DND-41 (cell line): ENCODE results near the gene LCA5L.

Experiments
- ATAC-seq: fragments of 200-7000 bp; cut with Tn5 transposase; 3 replicates; pipeline ENCODE4 v1.9.1; 2021; ENCODE audit warnings: low read depth; ENCODE audit not compliant: insufficient read depth
- DNase-seq: peaks from one replicate; pipeline ENCODE4 v3.0.0-alpha.2; 2020
- H2AFZ ChIP-seq: 2 replicates; pipeline ENCODE4 v1.6.0; 2012; ENCODE audit warnings: low read depth, low read length
- H3K27ac ChIP-seq: 2 replicates; pipeline ENCODE4 v1.5.1; 2012; ENCODE audit warnings: low read length, inconsistent platforms
- H3K27me3 ChIP-seq: fragments of 200-600 bp; sonication (generic); 2 replicates; pipeline ENCODE4 v1.6.0; 2012; ENCODE audit warnings: low read length, mild to moderate bottlenecking, inconsistent platforms; ENCODE audit not compliant: insufficient read depth, poor library complexity
- H3K36me3 ChIP-seq: 2 replicates; pipeline ENCODE4 v1.5.1; 2012; ENCODE audit warnings: low read length, inconsistent platforms; ENCODE audit not compliant: insufficient read depth
- H3K4me1 ChIP-seq: 2 replicates; pipeline ENCODE4 v1.5.1; 2012; ENCODE audit warnings: mild to moderate bottlenecking, low read length; ENCODE audit not compliant: insufficient read depth
- H3K4me2 ChIP-seq: 2 replicates; pipeline ENCODE4 v1.6.0; 2012; ENCODE audit warnings: mild to moderate bottlenecking, moderate library complexity, low read length, inconsistent platforms; ENCODE audit not compliant: insufficient read depth
- H3K4me3 ChIP-seq, 2 experiments: fragments of 200-600 bp in 1 of 2; shearing (Covaris generic) in 1 of 2; 2 replicates each; pipeline ENCODE4 v1.5.1; 2012 to 2016; ENCODE audit warnings: inconsistent platforms in 2 of 2, low read length in 2 of 2, mild to moderate bottlenecking in 2 of 2, low read depth in 1 of 2, moderate library complexity in 1 of 2
- H3K79me2 ChIP-seq: 2 replicates; pipeline ENCODE4 v1.6.0; 2012; ENCODE audit warnings: low read length, inconsistent platforms; ENCODE audit not compliant: insufficient read depth
- H3K9ac ChIP-seq: 2 replicates; pipeline ENCODE4 v1.6.0; 2012; ENCODE audit warnings: low read depth, mild to moderate bottlenecking, inconsistent platforms, low read length, moderate library complexity
- H3K9me3 ChIP-seq: 2 replicates; pipeline ENCODE4 v1.5.1; 2012; ENCODE audit warnings: low read length, moderate library complexity, mild to moderate bottlenecking, inconsistent platforms; ENCODE audit not compliant: insufficient read depth, severe bottlenecking
- H4K20me1 ChIP-seq: 2 replicates; pipeline ENCODE4 v1.6.0; 2012; ENCODE audit warnings: low read length; ENCODE audit not compliant: insufficient read depth
- EZH2 ChIP-seq: IDR thresholded peaks from 3 replicates; pipeline ENCODE4 v1.6.1; 2012; ENCODE audit warnings: borderline replicate concordance, low read depth, mild to moderate bottlenecking, moderate library complexity, low read length, inconsistent platforms; ENCODE audit not compliant: severe bottlenecking
- TF ChIP-seq, protein P1 (sequence below): IDR thresholded peaks from 2 replicates; pipeline ENCODE4 v1.5.1; 2012; ENCODE audit warnings: borderline replicate concordance, low read length, moderate library complexity, mild to moderate bottlenecking; ENCODE audit not compliant: poor library complexity, severe bottlenecking; ENCODE audit errors: extremely low read depth

LCA5L gene

DNA sequence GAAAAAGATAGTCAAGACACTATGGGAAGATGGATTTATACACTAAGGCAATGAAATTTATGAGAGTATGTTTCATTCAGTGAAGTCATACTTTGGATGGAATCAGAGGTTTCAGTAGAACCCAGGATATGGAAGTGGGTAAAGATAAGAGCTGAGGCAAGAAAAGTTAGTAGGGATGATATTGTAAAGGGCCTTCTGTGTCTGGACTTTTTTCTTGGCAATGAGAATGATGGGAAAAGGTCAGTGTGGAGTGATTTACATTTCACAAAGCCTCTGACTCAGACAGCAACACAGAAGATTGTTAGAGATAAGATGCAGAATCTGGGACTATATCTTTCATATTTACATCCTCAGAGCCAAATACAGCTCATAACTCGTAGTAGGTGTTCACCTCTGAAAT lies 38.3 kb upstream of the LCA5L start:
- Histone ChIP-seq H2AFZ (no peak overlapping the region), H3K9ac (no peak overlapping the region), H3K4me1 (no peaks in the 10 kb centered on the region), H4K20me1 (no peaks in the 10 kb centered on the region), H3K27ac (no peak overlapping the region), H3K4me2 (no peak overlapping the region), H3K27me3 (no peaks in the 10 kb centered on the region), H3K36me3 (no peaks in the 10 kb centered on the region), H3K4me3 (no peak overlapping the region), H3K9me3 (no peaks in the 10 kb centered on the region), H3K79me2 (no peaks in the 10 kb centered on the region)
- no peak for DNase-seq
- ATAC-seq = no peak
- TF ChIP-seq EZH2 = no peak
- TF ChIP-seq, protein P1, sequence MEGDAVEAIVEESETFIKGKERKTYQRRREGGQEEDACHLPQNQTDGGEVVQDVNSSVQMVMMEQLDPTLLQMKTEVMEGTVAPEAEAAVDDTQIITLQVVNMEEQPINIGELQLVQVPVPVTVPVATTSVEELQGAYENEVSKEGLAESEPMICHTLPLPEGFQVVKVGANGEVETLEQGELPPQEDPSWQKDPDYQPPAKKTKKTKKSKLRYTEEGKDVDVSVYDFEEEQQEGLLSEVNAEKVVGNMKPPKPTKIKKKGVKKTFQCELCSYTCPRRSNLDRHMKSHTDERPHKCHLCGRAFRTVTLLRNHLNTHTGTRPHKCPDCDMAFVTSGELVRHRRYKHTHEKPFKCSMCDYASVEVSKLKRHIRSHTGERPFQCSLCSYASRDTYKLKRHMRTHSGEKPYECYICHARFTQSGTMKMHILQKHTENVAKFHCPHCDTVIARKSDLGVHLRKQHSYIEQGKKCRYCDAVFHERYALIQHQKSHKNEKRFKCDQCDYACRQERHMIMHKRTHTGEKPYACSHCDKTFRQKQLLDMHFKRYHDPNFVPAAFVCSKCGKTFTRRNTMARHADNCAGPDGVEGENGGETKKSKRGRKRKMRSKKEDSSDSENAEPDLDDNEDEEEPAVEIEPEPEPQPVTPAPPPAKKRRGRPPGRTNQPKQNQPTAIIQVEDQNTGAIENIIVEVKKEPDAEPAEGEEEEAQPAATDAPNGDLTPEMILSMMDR = no peak

DNA sequence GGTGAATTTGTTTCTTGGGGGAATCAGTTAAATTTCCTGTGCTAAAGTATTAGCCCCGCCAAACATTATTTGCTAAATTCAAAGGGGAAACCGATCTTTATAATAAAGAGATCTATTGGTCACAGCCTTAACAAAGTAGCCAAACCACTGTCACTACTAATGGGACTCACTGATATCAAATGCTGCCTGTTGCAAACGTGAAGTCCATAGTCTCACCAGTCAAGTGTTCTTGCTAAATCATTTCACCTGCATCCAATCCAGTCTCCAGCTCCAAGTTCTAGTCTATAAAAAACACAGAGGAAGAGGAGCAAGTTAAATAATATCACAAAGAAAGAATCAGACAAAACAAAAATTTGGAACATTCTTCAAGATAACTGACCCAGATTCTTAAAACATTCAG lies 36.3 kb upstream of the LCA5L start:
- Histone ChIP-seq H3K27ac (no peak overlapping the region), H3K36me3 (no peaks in the 10 kb centered on the region), H3K79me2 (no peaks in the 10 kb centered on the region), H3K4me3 (no peak overlapping the region), H3K27me3 (no peaks in the 10 kb centered on the region), H3K9me3 (no peaks in the 10 kb centered on the region), H3K4me2 (no peak overlapping the region), H4K20me1 (no peaks in the 10 kb centered on the region), H3K9ac (no peak overlapping the region), H2AFZ (no peak overlapping the region), H3K4me1 (no peaks in the 10 kb centered on the region)
- ATAC-seq = no peak
- no peak for DNase-seq
- TF ChIP-seq, protein P1 = no peak
- no peak for TF ChIP-seq EZH2

DNA sequence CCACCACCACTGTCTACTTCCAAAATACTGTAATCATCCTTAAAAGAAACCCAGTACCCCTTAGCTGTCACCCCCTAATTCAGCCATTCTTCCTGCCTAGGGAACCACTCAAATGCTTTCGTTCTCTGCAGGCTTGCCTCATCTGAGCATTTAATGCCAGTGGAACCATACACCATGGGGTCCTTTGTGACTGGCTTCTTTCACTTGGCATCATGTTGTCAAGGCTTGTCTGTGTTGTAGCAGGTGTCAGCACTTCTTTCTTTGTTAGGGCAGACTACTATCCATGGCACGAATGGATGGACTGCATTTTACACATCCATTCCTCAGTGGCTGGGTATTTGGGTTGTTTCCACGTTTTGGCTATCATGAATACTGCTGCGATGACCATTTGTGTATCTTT lies 34.7 kb upstream of the LCA5L start:
- TF ChIP-seq EZH2 = no peak
- TF ChIP-seq, protein P1 = no peak
- Histone ChIP-seq H3K4me2 (no peak overlapping the region), H4K20me1 (no peaks in the 10 kb centered on the region), H2AFZ (no peak overlapping the region), H3K79me2 (no peaks in the 10 kb centered on the region), H3K9me3 (no peaks in the 10 kb centered on the region), H3K27me3 (no peaks in the 10 kb centered on the region), H3K9ac (no peak overlapping the region), H3K4me3 (no peak overlapping the region), H3K4me1 (no peaks in the 10 kb centered on the region), H3K27ac (no peak overlapping the region), H3K36me3 (no peaks in the 10 kb centered on the region)
- ATAC-seq (no peak), DNase-seq (no peak)

DNA sequence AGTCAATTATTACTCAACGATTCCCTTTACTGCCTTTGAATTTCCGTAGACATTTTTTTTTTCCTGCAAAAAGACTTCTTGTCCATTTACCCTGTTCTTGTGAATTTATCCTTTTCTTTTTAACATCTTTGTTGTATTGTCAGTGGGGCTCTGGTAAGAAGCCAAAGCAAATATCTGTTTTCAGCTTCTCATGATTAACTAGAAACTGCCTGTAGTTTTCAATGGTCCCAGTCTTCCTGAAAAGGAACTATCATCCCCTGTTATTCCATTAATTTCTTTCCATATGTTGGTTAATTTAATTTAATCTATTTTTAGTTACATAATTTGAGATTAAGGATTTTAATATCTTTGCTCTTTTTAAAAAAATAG lies 34.2 kb upstream of the LCA5L start:
- Histone ChIP-seq H3K27ac (no peak overlapping the region), H3K27me3 (no peaks in the 10 kb centered on the region), H4K20me1 (no peaks in the 10 kb centered on the region), H3K4me1 (no peaks in the 10 kb centered on the region), H2AFZ (no peak overlapping the region), H3K4me2 (no peak overlapping the region), H3K9ac (no peak overlapping the region), H3K4me3 (no peak overlapping the region), H3K9me3 (no peaks in the 10 kb centered on the region), H3K79me2 (no peaks in the 10 kb centered on the region), H3K36me3 (no peaks in the 10 kb centered on the region)
- ATAC-seq (no peak), DNase-seq (no peak)
- no peak for TF ChIP-seq EZH2
- TF ChIP-seq, protein P1 = no peak
